Measurements from ENCODE around the gene APBB1.

Gene APBB1

DNA sequence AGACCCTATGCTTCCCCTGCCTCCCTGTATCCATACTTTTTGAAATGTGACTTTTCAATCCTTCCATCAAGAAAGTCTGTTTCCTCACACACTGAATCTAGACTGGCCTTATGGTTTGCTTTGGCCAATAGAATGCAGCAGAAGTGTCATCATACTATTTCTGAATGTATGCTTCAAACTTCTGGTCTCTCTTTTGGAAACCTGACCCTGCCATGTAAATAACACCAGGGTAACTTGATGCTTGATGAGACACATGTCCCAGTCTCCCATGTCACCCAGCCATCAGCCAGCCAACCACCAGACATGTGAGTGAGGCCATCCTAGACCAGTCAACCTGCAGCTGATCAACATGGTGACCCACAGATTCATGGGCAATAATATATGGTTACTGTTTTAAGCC is 68.9 kb downstream of the APBB1 start:
- no peak for DNase-seq

- no peak for DNase-seq
Measured at GRCh38 chr11:6345366-6345765, 73.5 kb downstream of the APBB1 start.

Measured in central memory CD4-positive, alpha-beta T cell (primary cell).